ENCODE measurements around the gene ZNF583.

- TF ChIP-seq, protein P1, sequence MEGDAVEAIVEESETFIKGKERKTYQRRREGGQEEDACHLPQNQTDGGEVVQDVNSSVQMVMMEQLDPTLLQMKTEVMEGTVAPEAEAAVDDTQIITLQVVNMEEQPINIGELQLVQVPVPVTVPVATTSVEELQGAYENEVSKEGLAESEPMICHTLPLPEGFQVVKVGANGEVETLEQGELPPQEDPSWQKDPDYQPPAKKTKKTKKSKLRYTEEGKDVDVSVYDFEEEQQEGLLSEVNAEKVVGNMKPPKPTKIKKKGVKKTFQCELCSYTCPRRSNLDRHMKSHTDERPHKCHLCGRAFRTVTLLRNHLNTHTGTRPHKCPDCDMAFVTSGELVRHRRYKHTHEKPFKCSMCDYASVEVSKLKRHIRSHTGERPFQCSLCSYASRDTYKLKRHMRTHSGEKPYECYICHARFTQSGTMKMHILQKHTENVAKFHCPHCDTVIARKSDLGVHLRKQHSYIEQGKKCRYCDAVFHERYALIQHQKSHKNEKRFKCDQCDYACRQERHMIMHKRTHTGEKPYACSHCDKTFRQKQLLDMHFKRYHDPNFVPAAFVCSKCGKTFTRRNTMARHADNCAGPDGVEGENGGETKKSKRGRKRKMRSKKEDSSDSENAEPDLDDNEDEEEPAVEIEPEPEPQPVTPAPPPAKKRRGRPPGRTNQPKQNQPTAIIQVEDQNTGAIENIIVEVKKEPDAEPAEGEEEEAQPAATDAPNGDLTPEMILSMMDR (conservative IDR thresholded peaks at IDR 0.05; ENCODE audit: low read depth, low read length): no peak
- no peak for TF ChIP-seq EZH2phosphoT487 (IDR thresholded peaks at IDR 0.05; ENCODE audit: borderline replicate concordance, low read length)
These were observed 70.2 kb downstream of the ZNF583 start for GRCh38 chr19:56474308-56474707.

All from PC-3 (cell line).